SU-DHL-6 (cell line): ENCODE data around the gene OR52E6.

ENCODE experiments used
- CTCF ChIP-seq: fragments of 200-600 bp; sonication (generic); IDR thresholded peaks from one replicate; pipeline ENCODE4 v1.5.1; 2017; ENCODE audit warnings: antibody characterized with exemption, mild to moderate bottlenecking, low read length, moderate library complexity; ENCODE audit not compliant: insufficient read depth, poor library complexity, severe bottlenecking
- EZH2phosphoT487 ChIP-seq: fragments of 200-600 bp; sonication (generic), shearing (Covaris generic); conservative IDR thresholded peaks from 2 replicates; pipeline ENCODE4 v1.6.1; 2018; ENCODE audit warnings: mild to moderate bottlenecking, antibody characterized with exemption, low read length, moderate library complexity, mixed read lengths

- TF ChIP-seq CTCF (no peak), EZH2phosphoT487 (no peak)
Measured at GRCh38 chr11:5809905-5810795, 31.5 kb downstream of the OR52E6 start.
